ENCODE results near the gene MARK2. TPM values are rescaled to one million over a fixed set of nuclear protein-coding genes. Genes with fewer than 3 reads are reported as not detected.

Gene MARK2
- 14.8 and 15.8 TPM in 2 replicates for total RNA-seq (2014; rRNA removed; shearing (Covaris generic))
- polyA plus RNA-seq (2016; fragmentation: Nextera tagmentation; extraction: Ambion mirVana): 8.6 and 8.9 TPM in 2 replicates

- Histone ChIP-seq H3K27ac (peak within 1 kb of the TSS; percentile 40), H3K4me1 (ENCODE audit: insufficient read depth) (peaks cover 16% of the 10 kb centered on the region), H3K9ac (peak within 1 kb of the TSS; percentile 92), H4K20me1 (ENCODE audit: insufficient read depth) (peaks cover 4% of the 10 kb centered on the region), H3F3A (ENCODE audit: insufficient read depth) (peaks cover 8% of the 10 kb centered on the region), H3K27me3 (replicated peaks; ENCODE audit: insufficient read depth) (no peaks in the 10 kb centered on the region), H3K79me2 (ENCODE audit: insufficient read depth) (peaks cover 47% of the 10 kb centered on the region), H3K36me3 (ENCODE audit: low read depth) (no peaks in the 10 kb centered on the region), H3K4me3 (peak within 1 kb of the TSS; percentile 95), H3K9me2 (ENCODE audit: insufficient read depth) (no peaks in the 10 kb centered on the region), H2AFZ (peak within 1 kb of the TSS; percentile 86), H3K9me3 (ENCODE audit: low read depth) (no peaks in the 10 kb centered on the region), H3K4me2 (ENCODE audit: unreplicated experiment) (peak within 1 kb of the TSS; percentile 98)
- WGBS, 2 experiments (ENCODE audit: low coverage in 1 of 2, low lambda C conversion rate in 2 of 2, missing lambda C conversion rate in 2 of 2): 1 to 2% methylated on average over 51 to 72 of the region's 100 CpGs
- DNase-seq: peak; percentile 99
- TF ChIP-seq EZH2phosphoT487 (IDR thresholded peaks at IDR 0.05; ENCODE audit: insufficient read depth, low read depth) (no peak), EZH2 (IDR thresholded peaks at IDR 0.05; ENCODE audit: insufficient read depth, poor library complexity, severe bottlenecking) (no peak)
- in situ Hi-C loops (cut with MboI): loop anchor here (5.0 kb wide), 1 partner anchor 103 kb away; no protein-coding TSS in a partner anchor
Measured at GRCh38 chr11:63838678-63839507, at the start of gene MARK2. MARK2 (plus strand) TSS chr11:63839110; CDS start chr11:63839507, 397 bp downstream.

GRCh38 chr11:63791495-63792167 lies 47.3 kb upstream of the MARK2 start:
- no peaks in the 10 kb centered on the region for H4K20me1 ChIP-seq (ENCODE audit: insufficient read depth)
- H3K9ac ChIP-seq: no peak overlapping the region
- H3F3A ChIP-seq (ENCODE audit: insufficient read depth): no peaks in the 10 kb centered on the region
- no peaks in the 10 kb centered on the region for H3K79me2 ChIP-seq (ENCODE audit: insufficient read depth)
- H3K4me3 ChIP-seq: no peak overlapping the region
- no peak overlapping the region for H3K4me2 ChIP-seq (ENCODE audit: unreplicated experiment)
- H3K27me3 ChIP-seq (replicated peaks; ENCODE audit: insufficient read depth): no peaks in the 10 kb centered on the region
- H3K36me3 ChIP-seq (ENCODE audit: low read depth): no peaks in the 10 kb centered on the region
- no peak overlapping the region for H3K27ac ChIP-seq
- no peak for DNase-seq
- no peaks in the 10 kb centered on the region for H3K4me1 ChIP-seq (ENCODE audit: insufficient read depth)
- no peaks in the 10 kb centered on the region for H3K9me2 ChIP-seq (ENCODE audit: insufficient read depth)
- H3K9me3 ChIP-seq (ENCODE audit: low read depth): no peaks in the 10 kb centered on the region
- H2AFZ ChIP-seq: no peak overlapping the region
- no peak for TF ChIP-seq EZH2 (IDR thresholded peaks at IDR 0.05; ENCODE audit: insufficient read depth, poor library complexity, severe bottlenecking)
- TF ChIP-seq EZH2phosphoT487 (IDR thresholded peaks at IDR 0.05; ENCODE audit: insufficient read depth, low read depth): no peak
- in situ Hi-C loops (cut with MboI): no loop called here
- WGBS, 2 experiments (ENCODE audit: low coverage in 1 of 2, low lambda C conversion rate in 2 of 2, missing lambda C conversion rate in 2 of 2): 89 to 91% methylated on average over 6 of the region's 6 CpGs

GRCh38 chr11:63793161-63793560 lies 45.7 kb upstream of the MARK2 start:
- Histone ChIP-seq H3K27me3 (replicated peaks; ENCODE audit: insufficient read depth) (no peaks in the 10 kb centered on the region), H2AFZ (no peak overlapping the region), H3F3A (ENCODE audit: insufficient read depth) (no peaks in the 10 kb centered on the region), H3K9me2 (ENCODE audit: insufficient read depth) (no peaks in the 10 kb centered on the region), H4K20me1 (ENCODE audit: insufficient read depth) (no peaks in the 10 kb centered on the region), H3K4me1 (ENCODE audit: insufficient read depth) (no peaks in the 10 kb centered on the region), H3K4me3 (no peak overlapping the region), H3K4me2 (ENCODE audit: unreplicated experiment) (no peak overlapping the region), H3K36me3 (ENCODE audit: low read depth) (no peaks in the 10 kb centered on the region), H3K79me2 (ENCODE audit: insufficient read depth) (no peaks in the 10 kb centered on the region), H3K27ac (no peak overlapping the region), H3K9ac (no peak overlapping the region), H3K9me3 (ENCODE audit: low read depth) (no peaks in the 10 kb centered on the region)
- no peak for DNase-seq
- in situ Hi-C loops (cut with MboI): no loop called here
- TF ChIP-seq EZH2 (IDR thresholded peaks at IDR 0.05; ENCODE audit: insufficient read depth, poor library complexity, severe bottlenecking) (no peak), EZH2phosphoT487 (IDR thresholded peaks at IDR 0.05; ENCODE audit: insufficient read depth, low read depth) (no peak)

- Histone ChIP-seq H3K9ac (no peak overlapping the region), H3K36me3 (ENCODE audit: low read depth) (no peaks in the 10 kb centered on the region), H3K9me2 (ENCODE audit: insufficient read depth) (no peaks in the 10 kb centered on the region), H3K27ac (no peak overlapping the region), H3K79me2 (ENCODE audit: insufficient read depth) (no peaks in the 10 kb centered on the region), H3K4me2 (ENCODE audit: unreplicated experiment) (no peak overlapping the region), H3F3A (ENCODE audit: insufficient read depth) (no peaks in the 10 kb centered on the region), H3K27me3 (replicated peaks; ENCODE audit: insufficient read depth) (no peaks in the 10 kb centered on the region), H2AFZ (no peak overlapping the region), H3K4me1 (ENCODE audit: insufficient read depth) (no peaks in the 10 kb centered on the region), H3K9me3 (ENCODE audit: low read depth) (no peaks in the 10 kb centered on the region), H3K4me3 (no peak overlapping the region), H4K20me1 (ENCODE audit: insufficient read depth) (no peaks in the 10 kb centered on the region)
- TF ChIP-seq EZH2 (IDR thresholded peaks at IDR 0.05; ENCODE audit: insufficient read depth, poor library complexity, severe bottlenecking) (no peak), EZH2phosphoT487 (IDR thresholded peaks at IDR 0.05; ENCODE audit: insufficient read depth, low read depth) (no peak)
- WGBS, 2 experiments (ENCODE audit: low coverage in 1 of 2, low lambda C conversion rate in 2 of 2, missing lambda C conversion rate in 2 of 2): 90 to 92% methylated on average over 10 to 11 of the region's 11 CpGs
- DNase-seq: no peak
- in situ Hi-C loops (cut with MboI): no loop called here
Measured at GRCh38 chr11:63795066-63795465, 43.8 kb upstream of the MARK2 start.
